Spinal cord (tissue), 10 donors: Measurements from ENCODE around the gene ST14. TPM values are rescaled to one million over a fixed set of nuclear protein-coding genes. Genes with fewer than 3 reads are reported as not detected.
A peak's percentile ranks its signal among the peaks of the same experiment; 100 is the strongest.

Experiments
- DNase-seq, 6 donors: peaks; one replicate each; pipeline versions ENCODE4 v3.0.0 to v3.0.0-alpha.2; 2013 to 2015; ENCODE audit warnings: low spot score in 6 of 6, low read depth in 4 of 6
- H3K27ac ChIP-seq: one replicate; pipeline ENCODE4 v1.5.1; 2013; ENCODE audit warnings: low read depth, low read length, control low read depth
- H3K27me3 ChIP-seq: one replicate; pipeline ENCODE4 v1.6.1; 2013; ENCODE audit warnings: low read length; ENCODE audit not compliant: control insufficient read depth, insufficient read depth
- H3K36me3 ChIP-seq: one replicate; pipeline ENCODE4 v1.6.1; 2013; ENCODE audit warnings: low read length; ENCODE audit not compliant: control insufficient read depth, insufficient read depth
- H3K4me1 ChIP-seq: one replicate; pipeline ENCODE4 v1.6.1; 2013; ENCODE audit warnings: low read length; ENCODE audit not compliant: control insufficient read depth, insufficient read depth
- H3K4me3 ChIP-seq: one replicate; pipeline ENCODE4 v1.5.1; 2013; ENCODE audit warnings: low read depth, low read length, control low read depth
- H3K9me3 ChIP-seq: one replicate; pipeline ENCODE4 v1.6.1; 2013; ENCODE audit warnings: low read length; ENCODE audit not compliant: control insufficient read depth, insufficient read depth
- WGBS: methylation state at CpG from one replicate; pipeline ENCODE4 v1.1.5; 2013; ENCODE audit warnings: missing lambda C conversion rate; ENCODE audit not compliant: insufficient coverage; 5-methylcytosine and 5-hydroxymethylcytosine counted together
- polyA plus RNA-seq, 2 donors: library from polyadenylated mRNA; unstranded; fragments of 120-200 nt; gene quantifications; one replicate each; pipeline ENCODE4 v1.2.1, GENCODE V29; 2013; ENCODE audit not compliant: insufficient read length in 2 of 2
- total RNA-seq, 2 donors: library from RNA; depleted of rRNA in 1 of 2; stranded (reverse); fragments of 120-200 nt in 1 of 2; fragments of >200 nt in 1 of 2; gene quantifications; one replicate each; pipeline versions ENCODE4 v1.2.3 to v1.2.4, GENCODE V29; 2013 to 2014
- donor health status: healthy.

The ST14 gene
- total and polyA plus RNA-seq, 4 donors, result 0.89 to 2.8 (median 1.3) TPM

DNA sequence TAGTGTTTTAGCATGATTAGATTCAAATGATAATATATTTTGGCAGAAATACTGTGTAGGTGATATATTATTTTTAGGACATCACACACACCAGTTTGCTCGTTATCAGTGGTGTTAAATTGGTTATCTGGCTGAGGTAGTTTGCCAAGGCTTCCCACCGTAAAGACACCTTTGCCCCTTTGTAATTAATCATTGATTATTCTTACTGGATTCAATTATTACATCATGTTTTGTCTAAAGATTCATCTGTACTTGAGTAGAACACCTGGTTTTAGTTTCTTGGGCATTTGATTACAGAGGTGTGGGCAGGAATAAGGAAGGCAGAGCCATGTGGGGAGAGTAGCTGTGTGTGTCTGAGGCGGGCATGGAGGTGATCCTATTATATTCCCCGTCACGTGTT is 39.5 kb upstream of the ST14 start:
- H3K27me3 ChIP-seq, result no peaks in the 10 kb centered on the region
- peaks cover 29% of the 10 kb centered on the region for H3K36me3 ChIP-seq
- peaks cover 4% of the 10 kb centered on the region for H3K4me1 ChIP-seq
- 89% methylated on average over 3 of the region's 5 CpGs for WGBS
- no peak for DNase-seq
- no peak overlapping the region for H3K4me3 ChIP-seq
- H3K27ac ChIP-seq, result no peak overlapping the region
- no peaks in the 10 kb centered on the region for H3K9me3 ChIP-seq

DNA sequence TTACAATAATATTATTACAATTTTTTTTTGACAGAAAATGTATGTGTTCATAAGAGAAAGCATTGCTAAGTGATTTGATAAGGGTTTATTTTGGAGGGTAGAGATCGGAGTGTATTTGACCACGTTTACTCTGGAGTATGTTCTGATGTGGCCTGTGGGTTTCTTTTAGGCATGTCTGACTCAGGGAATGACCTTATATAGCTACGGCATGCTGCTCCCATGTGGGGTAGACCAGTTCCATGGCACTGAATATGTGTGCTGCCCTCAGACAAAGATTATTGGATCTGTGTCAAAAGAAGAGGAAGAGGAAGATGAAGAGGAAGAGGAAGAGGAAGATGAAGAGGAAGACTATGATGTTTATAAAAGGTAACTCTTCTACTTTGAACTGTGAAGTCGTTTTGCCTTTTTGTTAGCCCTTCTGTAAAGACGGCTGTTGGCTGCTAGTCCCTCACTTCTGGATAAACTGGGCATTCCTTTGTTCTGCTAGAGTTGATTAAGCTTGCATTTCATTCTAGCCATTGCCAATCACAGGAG is 38.1 kb upstream of the ST14 start:
- no peak overlapping the region for H3K27ac ChIP-seq
- peaks cover 33% of the 10 kb centered on the region for H3K36me3 ChIP-seq
- no peaks in the 10 kb centered on the region for H3K9me3 ChIP-seq
- H3K27me3 ChIP-seq, result no peaks in the 10 kb centered on the region
- WGBS, result 88% methylated on average over 3 of the region's 5 CpGs
- DNase-seq, result no peak
- no peak overlapping the region for H3K4me3 ChIP-seq
- peaks cover 4% of the 10 kb centered on the region for H3K4me1 ChIP-seq

- no peak overlapping the region for H3K27ac ChIP-seq
Measured at GRCh38 chr11:130122141-130122575, 37.4 kb upstream of the ST14 start.

DNA sequence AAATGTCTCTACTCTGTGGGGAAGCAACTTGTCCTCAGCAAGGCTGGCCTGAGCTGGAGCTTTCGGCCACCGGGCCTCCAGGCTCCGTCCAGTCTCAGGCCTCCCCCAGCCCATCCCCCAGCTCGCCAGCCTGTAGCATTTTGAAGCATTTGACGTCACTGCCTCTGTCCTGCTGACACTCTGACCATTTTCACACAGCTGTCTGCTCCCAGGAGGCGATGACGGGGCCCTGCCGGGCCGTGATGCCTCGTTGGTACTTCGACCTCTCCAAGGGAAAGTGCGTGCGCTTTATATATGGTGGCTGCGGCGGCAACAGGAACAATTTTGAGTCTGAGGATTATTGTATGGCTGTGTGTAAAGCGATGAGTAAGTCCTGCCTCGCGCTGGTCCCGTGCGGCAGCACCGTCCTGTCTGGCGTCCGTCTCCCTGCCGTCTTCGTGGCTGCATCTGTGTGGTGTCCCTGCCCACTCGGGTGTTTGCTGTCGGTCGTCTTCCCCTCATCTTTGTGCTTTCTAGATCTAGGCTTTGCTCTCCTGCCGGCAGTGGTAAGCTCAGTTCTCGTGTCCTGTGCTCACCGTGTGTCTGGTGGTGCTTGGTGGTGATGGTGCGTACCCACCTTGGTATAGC is 36.1 kb upstream of the ST14 start:
- H3K27ac ChIP-seq, result peak overlapping the region; percentile 29

More at GRCh38 chr11:130122141-130122575, 37.4 kb upstream of the ST14 start:
- DNase-seq, result no peak
- H3K36me3 ChIP-seq, result peaks cover 33% of the 10 kb centered on the region
- no peak overlapping the region for H3K4me3 ChIP-seq
- H3K9me3 ChIP-seq, result no peaks in the 10 kb centered on the region
- WGBS, result 68% methylated on average over 7 of the region's 7 CpGs
- peaks cover 4% of the 10 kb centered on the region for H3K4me1 ChIP-seq
- H3K27me3 ChIP-seq, result no peaks in the 10 kb centered on the region

GRCh38 chr11:130124096-130124495 is 35.5 kb upstream of the ST14 start:
- Histone ChIP-seq H3K9me3 (no peaks in the 10 kb centered on the region), H3K4me1 (peaks cover 4% of the 10 kb centered on the region), H3K27me3 (no peaks in the 10 kb centered on the region), H3K27ac (peak overlapping the region; percentile 29), H3K4me3 (no peak overlapping the region), H3K36me3 (peaks cover 42% of the 10 kb centered on the region)
- 100% methylated on average over 1 of the region's 4 CpGs for WGBS
- no peak for DNase-seq

More for the DNA sequence above, 36.1 kb upstream of the ST14 start:
- peaks cover 36% of the 10 kb centered on the region for H3K36me3 ChIP-seq
- WGBS, result 94% methylated on average over 30 of the region's 32 CpGs
- peaks cover 4% of the 10 kb centered on the region for H3K4me1 ChIP-seq
- no peaks in the 10 kb centered on the region for H3K9me3 ChIP-seq
- no peak overlapping the region for H3K4me3 ChIP-seq
- DNase-seq, result no peak
- H3K27me3 ChIP-seq, result no peaks in the 10 kb centered on the region

DNA sequence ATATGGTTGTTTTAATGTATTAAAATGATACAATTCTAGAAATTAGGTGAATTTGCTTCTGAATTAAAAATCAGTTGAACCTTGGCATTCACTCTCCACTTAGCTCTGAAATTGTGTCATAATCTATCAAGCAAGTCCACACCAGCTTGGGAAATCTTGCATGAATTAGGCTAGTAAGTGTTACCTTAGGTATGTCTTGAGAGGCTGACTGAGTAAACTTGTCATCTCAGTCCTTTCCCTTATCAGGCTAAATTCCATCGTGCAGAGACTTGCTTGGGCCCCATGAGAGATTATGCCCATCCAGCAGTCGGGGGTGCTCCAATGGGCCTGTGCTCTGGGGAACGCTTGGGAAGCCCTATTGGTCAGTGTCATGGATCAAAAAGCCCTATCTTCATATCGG is 33.9 kb upstream of the ST14 start:
- peaks cover 45% of the 10 kb centered on the region for H3K36me3 ChIP-seq
- H3K9me3 ChIP-seq, result no peaks in the 10 kb centered on the region
- H3K27me3 ChIP-seq, result no peaks in the 10 kb centered on the region
- peaks cover 4% of the 10 kb centered on the region for H3K4me1 ChIP-seq
- H3K4me3 ChIP-seq, result no peak overlapping the region
- no peak overlapping the region for H3K27ac ChIP-seq
- WGBS, result 90% methylated on average over 3 of the region's 4 CpGs
- no peak for DNase-seq

GRCh38 chr11:130126516-130126915 is 33.1 kb upstream of the ST14 start:
- WGBS, result 100% methylated on average over 3 of the region's 5 CpGs
- Histone ChIP-seq H3K4me1 (peaks cover 7% of the 10 kb centered on the region), H3K36me3 (peaks cover 51% of the 10 kb centered on the region), H3K27me3 (no peaks in the 10 kb centered on the region), H3K9me3 (no peaks in the 10 kb centered on the region), H3K4me3 (no peak overlapping the region), H3K27ac (no peak overlapping the region)
- peak in 1 of 6 donors; percentile 38 for DNase-seq

DNA sequence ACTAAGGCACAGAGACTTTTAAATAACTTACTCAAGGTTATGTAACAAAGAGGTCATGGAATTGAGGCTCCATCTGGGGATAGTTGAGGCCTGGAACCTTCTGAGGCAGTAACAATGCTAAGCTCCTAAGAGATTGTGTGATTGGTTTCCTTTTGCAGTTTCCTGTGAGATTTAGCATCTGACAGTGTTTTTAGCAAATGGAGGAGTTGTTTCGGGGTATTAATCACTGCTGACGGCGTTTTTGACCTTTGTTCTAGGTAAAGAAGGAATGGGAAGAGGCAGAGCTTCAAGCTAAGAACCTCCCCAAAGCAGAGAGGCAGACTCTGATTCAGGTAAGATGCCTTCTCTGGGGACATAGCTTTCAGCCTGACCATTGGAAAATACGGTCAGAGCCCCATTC is 32.1 kb upstream of the ST14 start:
- no peak overlapping the region for H3K27ac ChIP-seq
- DNase-seq, result no peak
- peaks cover 44% of the 10 kb centered on the region for H3K36me3 ChIP-seq
- H3K27me3 ChIP-seq, result no peaks in the 10 kb centered on the region
- 83% methylated on average over 2 of the region's 4 CpGs for WGBS
- peaks cover 7% of the 10 kb centered on the region for H3K4me1 ChIP-seq
- H3K4me3 ChIP-seq, result no peak overlapping the region
- no peaks in the 10 kb centered on the region for H3K9me3 ChIP-seq

- WGBS, result 88% methylated on average over 2 of the region's 2 CpGs
- no peak for DNase-seq
- peaks cover 38% of the 10 kb centered on the region for H3K36me3 ChIP-seq
- no peak overlapping the region for H3K4me3 ChIP-seq
- H3K27me3 ChIP-seq, result no peaks in the 10 kb centered on the region
- peaks cover 7% of the 10 kb centered on the region for H3K4me1 ChIP-seq
- H3K9me3 ChIP-seq, result no peaks in the 10 kb centered on the region
- H3K27ac ChIP-seq, result no peak overlapping the region
Measured at GRCh38 chr11:130128626-130129025, 31.0 kb upstream of the ST14 start.

DNA sequence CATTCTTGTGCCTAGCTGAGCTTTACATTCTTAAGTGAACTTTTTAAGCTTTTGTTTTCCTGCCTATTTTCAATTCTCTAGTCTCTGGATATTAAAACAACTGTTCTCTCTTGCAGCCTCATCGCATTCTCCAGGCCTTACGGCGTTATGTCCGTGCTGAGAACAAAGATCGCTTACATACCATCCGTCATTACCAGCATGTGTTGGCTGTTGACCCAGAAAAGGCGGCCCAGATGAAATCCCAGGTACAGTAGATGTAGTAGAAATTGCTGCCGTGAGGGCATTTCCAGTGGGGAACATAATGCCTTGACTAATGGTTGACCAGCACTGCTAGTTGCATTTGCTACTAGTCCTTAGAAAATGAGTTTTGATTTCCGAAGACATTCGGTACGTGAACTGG is 29.7 kb upstream of the ST14 start:
- peak in 1 of 6 donors; percentile 40 for DNase-seq
- no peak overlapping the region for H3K4me3 ChIP-seq
- 80% methylated on average over 5 of the region's 11 CpGs for WGBS
- H3K27ac ChIP-seq, result no peak overlapping the region
- no peaks in the 10 kb centered on the region for H3K27me3 ChIP-seq
- peaks cover 3% of the 10 kb centered on the region for H3K4me1 ChIP-seq
- H3K9me3 ChIP-seq, result no peaks in the 10 kb centered on the region
- peaks cover 44% of the 10 kb centered on the region for H3K36me3 ChIP-seq
